Measurements from ENCODE around the gene TRIO. TPM values are rescaled to one million over a fixed set of nuclear protein-coding genes. Genes with fewer than 3 reads are reported as not detected.
A peak's percentile ranks its signal among the peaks of the same experiment; 100 is the strongest.

The TRIO gene
- total and polyA plus RNA-seq, 10 of the 15 experiments (the other 5 are each of a cell fraction or from before 2014, with no cell fraction given): 5.1 to 96.4 (median 44.6) TPM

- intact Hi-C loops (cut with micrococcal nuclease; ENCODE audit: unreplicated experiment): no loop called here
- peaks cover 97% of the 10 kb centered on the region for H3K79me2 ChIP-seq (ENCODE audit: control insufficient read depth, insufficient read depth, low read length)
- H3K36me3 ChIP-seq (ENCODE audit: control insufficient read depth in 2 of 2, insufficient read depth in 2 of 2, low read length in 1 of 2): peaks cover 0 to 5% of the 10 kb centered on the region in 2 experiments; a peak in 2 of 4 replicates
- no peak for FAIRE-seq
- BruUV-seq (replicated peaks): no TSS peak
- DNase-seq (ENCODE audit: low read depth, low spot score): no peak
- no peak overlapping the region for H3K9ac ChIP-seq (ENCODE audit: control insufficient read depth, insufficient read depth, low read length)
- H2AFZ ChIP-seq (ENCODE audit: control insufficient read depth, low read depth, low read length): no peak overlapping the region
- H4K20me1 ChIP-seq (ENCODE audit: control insufficient read depth, insufficient read depth): no peaks in the 10 kb centered on the region
- ChIA-PET SMC1A (ENCODE audit: uncharacterized antibody, unreplicated experiment) (interaction anchor here (1.1 to 1.8 kb wide), 5 partner anchors 11 to 36 kb away, joined by 4 to 7 read pairs (median 4); no protein-coding TSS in a partner anchor), POLR2A (interaction anchor here (0.6 to 2.0 kb wide), 6 partner anchors 9 to 38 kb away, joined by 3 to 7 read pairs (median 4); no protein-coding TSS in a partner anchor), CTCF (interaction anchor here (0.5 to 0.8 kb wide), 2 partner anchors 24 to 87 kb away, joined by 3 read pairs; no protein-coding TSS in a partner anchor), RAD21 (ENCODE audit: unreplicated experiment) (interaction anchor here (1.1 to 20.6 kb wide), 4 partner anchors 25 to 34 kb away, joined by 3 to 344 read pairs (median 4); partner anchors contain the start of gene TRIO)
- in situ Hi-C loops (cut with MboI): no loop called here
- no peaks in the 10 kb centered on the region for H3K9me3 ChIP-seq (replicated peaks; ENCODE audit: control insufficient read depth, insufficient read depth, low read length)
- peak overlapping the region; percentile 31; the same call in 1 of the 2 replicates for H3K27ac ChIP-seq (ENCODE audit: control insufficient read depth, insufficient read depth)
- 58% methylated on average over 8 of the region's 8 CpGs for WGBS (ENCODE audit: insufficient coverage, insufficient replicate concordance, low lambda C conversion rate, missing lambda C conversion rate)
- no peak for ATAC-seq
- H3K4me2 ChIP-seq (ENCODE audit: control insufficient read depth, insufficient read depth): 0 out of 2 replicates have a peak overlapping the region, but pooled peaks have one; percentile 4
- no peak overlapping the region for H3K4me3 ChIP-seq
- peaks cover 22% of the 10 kb centered on the region for H3K4me1 ChIP-seq (ENCODE audit: control insufficient read depth, insufficient read depth, low read length)
- H3K27me3 ChIP-seq (replicated peaks in 1 of 2; ENCODE audit: control insufficient read depth in 2 of 2, insufficient read depth in 2 of 2, low read length in 1 of 2): no peaks in the 10 kb centered on the region
- TF ChIP-seq MEF2B (IDR thresholded peaks at IDR 0.05; ENCODE audit: partially characterized antibody, poor library complexity, severe bottlenecking) (no peak), EGR1 (IDR thresholded peaks at IDR 0.05; ENCODE audit: borderline replicate concordance in 1 of 2, low read depth in 2 of 2, low read length in 2 of 2) (no peak), SUZ12 (IDR thresholded peaks at IDR 0.05; ENCODE audit: unreplicated experiment) (no peak), ZBED1 (IDR thresholded peaks at IDR 0.05; ENCODE audit: borderline replicate concordance) (no peak), ZBTB4 (CRISPR knock-in tag; IDR thresholded peaks at IDR 0.05) (no peak), IRF4 (IDR thresholded peaks at IDR 0.05; ENCODE audit: low read depth, low read length) (no peak), ZNF687 (IDR thresholded peaks at IDR 0.05) (no peak), ZNF207 (IDR thresholded peaks at IDR 0.05; ENCODE audit: borderline replicate concordance) (no peak), KLF5 (IDR thresholded peaks at IDR 0.05; ENCODE audit: partially characterized antibody) (no peak), RELA (IDR thresholded peaks at IDR 0.05; ENCODE audit: borderline replicate concordance, partially characterized antibody) (no peak), USF2 (IDR thresholded peaks at IDR 0.05; ENCODE audit: borderline replicate concordance, low read depth, low read length) (no peak), BMI1 (IDR thresholded peaks at IDR 0.05; ENCODE audit: borderline replicate concordance) (no peak), EP300 (IDR thresholded peaks at IDR 0.05; ENCODE audit: borderline replicate concordance in 1 of 2, control insufficient read depth in 1 of 2, low read depth in 2 of 2, low read length in 2 of 2) (no peak)
Measured at GRCh38 chr5:14183187-14183939, 40.2 kb downstream of the TRIO start.
